C4-2B (cell line): ENCODE data around the gene MCF2L2.

Source experiments
- CTCF ChIP-seq: fragments of 450-650 bp; conservative IDR thresholded peaks from 2 replicates; pipeline ENCODE4 v1.5.1; 2017; ENCODE audit warnings: mild to moderate bottlenecking
- ZFX ChIP-seq: fragments of 450-650 bp; IDR thresholded peaks from 2 replicates; pipeline ENCODE4 v1.6.1; 2017

GRCh38 chr3:183262875-183263378 is 165.5 kb downstream of the MCF2L2 start:
- no peak for TF ChIP-seq CTCF
- TF ChIP-seq ZFX: no peak
